ENCODE measurements around the gene MSL1. TPM values are rescaled to one million over a fixed set of nuclear protein-coding genes. Genes with fewer than 3 reads are reported as not detected.
A peak's percentile ranks its signal among the peaks of the same experiment; 100 is the strongest.

MSL1 gene, protein sequence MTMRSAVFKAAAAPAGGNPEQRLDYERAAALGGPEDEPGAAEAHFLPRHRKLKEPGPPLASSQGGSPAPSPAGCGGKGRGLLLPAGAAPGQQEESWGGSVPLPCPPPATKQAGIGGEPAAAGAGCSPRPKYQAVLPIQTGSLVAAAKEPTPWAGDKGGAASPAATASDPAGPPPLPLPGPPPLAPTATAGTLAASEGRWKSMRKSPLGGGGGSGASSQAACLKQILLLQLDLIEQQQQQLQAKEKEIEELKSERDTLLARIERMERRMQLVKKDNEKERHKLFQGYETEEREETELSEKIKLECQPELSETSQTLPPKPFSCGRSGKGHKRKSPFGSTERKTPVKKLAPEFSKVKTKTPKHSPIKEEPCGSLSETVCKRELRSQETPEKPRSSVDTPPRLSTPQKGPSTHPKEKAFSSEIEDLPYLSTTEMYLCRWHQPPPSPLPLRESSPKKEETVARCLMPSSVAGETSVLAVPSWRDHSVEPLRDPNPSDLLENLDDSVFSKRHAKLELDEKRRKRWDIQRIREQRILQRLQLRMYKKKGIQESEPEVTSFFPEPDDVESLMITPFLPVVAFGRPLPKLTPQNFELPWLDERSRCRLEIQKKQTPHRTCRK
- total RNA-seq: 27.1 and 32.5 TPM in 2 replicates

DNA sequence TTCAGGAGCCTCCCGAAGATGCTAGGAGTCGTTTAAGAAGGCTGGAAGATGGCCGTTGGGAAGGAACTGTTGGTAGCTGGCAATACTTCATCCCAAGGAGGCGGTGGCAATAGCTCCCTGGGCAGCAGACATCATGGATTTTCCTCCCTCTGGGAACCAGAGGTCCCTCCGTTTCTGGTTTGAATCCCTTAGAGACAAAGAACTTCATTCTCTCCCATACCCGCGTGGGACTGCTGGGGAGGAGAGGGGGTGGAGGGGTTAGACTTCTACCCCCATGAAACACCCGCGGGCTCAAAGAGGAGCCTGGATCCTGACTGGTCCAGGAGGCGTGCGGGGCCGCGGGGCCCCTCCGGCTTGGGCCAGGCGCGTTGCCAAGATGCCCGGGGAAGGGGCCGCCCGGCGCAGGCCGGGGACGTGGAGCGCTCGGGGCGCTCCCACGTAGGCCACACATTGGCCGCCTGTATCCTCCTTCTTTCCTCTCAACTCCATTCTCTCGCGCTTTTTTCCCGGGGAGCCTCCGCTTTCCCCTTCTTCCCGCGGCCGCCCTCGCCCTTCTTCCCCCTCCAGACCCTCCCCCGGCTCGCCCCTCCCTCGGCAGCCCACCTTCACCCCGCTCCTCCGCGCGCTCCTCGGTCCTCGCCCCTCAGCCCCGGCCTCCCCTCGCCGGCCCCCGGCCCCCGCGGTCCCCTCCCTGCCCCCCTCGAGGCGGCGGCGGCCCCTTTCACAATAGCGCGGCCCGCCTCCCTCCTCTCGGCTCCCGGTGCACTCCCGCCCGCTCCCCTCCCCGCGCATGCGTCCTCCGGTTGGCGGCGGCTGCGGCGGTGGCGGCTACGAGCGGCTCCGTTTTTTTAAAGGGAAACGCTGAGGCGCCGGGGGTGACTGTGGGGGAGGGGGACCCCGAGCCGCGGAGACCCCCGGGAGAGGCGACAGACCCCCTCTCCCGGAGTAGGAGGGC, at the start of gene MSL1:
Gene MSL1 (plus strand): TSS at position 791 of the 955 bp plus-strand sequence. CDS start 642 bp downstream, outside the sequence.
- no peak for FAIRE-seq
- Histone ChIP-seq H3K4me3 (ENCODE audit: low read depth, low read length) (peak within 1 kb of the TSS; percentile 84), H3K36me3 (ENCODE audit: control insufficient read depth, insufficient read depth, low read length) (peaks cover 6% of the 10 kb centered on the region), H3K27me3 (ENCODE audit: control insufficient read depth, insufficient read depth, low read length) (no peaks in the 10 kb centered on the region)
- TF ChIP-seq, protein P1, sequence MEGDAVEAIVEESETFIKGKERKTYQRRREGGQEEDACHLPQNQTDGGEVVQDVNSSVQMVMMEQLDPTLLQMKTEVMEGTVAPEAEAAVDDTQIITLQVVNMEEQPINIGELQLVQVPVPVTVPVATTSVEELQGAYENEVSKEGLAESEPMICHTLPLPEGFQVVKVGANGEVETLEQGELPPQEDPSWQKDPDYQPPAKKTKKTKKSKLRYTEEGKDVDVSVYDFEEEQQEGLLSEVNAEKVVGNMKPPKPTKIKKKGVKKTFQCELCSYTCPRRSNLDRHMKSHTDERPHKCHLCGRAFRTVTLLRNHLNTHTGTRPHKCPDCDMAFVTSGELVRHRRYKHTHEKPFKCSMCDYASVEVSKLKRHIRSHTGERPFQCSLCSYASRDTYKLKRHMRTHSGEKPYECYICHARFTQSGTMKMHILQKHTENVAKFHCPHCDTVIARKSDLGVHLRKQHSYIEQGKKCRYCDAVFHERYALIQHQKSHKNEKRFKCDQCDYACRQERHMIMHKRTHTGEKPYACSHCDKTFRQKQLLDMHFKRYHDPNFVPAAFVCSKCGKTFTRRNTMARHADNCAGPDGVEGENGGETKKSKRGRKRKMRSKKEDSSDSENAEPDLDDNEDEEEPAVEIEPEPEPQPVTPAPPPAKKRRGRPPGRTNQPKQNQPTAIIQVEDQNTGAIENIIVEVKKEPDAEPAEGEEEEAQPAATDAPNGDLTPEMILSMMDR (IDR thresholded peaks at IDR 0.05; ENCODE audit: insufficient read depth, low read length, severe bottlenecking): no peak
- no peak for DNase-seq (ENCODE audit: low read depth)

DNA sequence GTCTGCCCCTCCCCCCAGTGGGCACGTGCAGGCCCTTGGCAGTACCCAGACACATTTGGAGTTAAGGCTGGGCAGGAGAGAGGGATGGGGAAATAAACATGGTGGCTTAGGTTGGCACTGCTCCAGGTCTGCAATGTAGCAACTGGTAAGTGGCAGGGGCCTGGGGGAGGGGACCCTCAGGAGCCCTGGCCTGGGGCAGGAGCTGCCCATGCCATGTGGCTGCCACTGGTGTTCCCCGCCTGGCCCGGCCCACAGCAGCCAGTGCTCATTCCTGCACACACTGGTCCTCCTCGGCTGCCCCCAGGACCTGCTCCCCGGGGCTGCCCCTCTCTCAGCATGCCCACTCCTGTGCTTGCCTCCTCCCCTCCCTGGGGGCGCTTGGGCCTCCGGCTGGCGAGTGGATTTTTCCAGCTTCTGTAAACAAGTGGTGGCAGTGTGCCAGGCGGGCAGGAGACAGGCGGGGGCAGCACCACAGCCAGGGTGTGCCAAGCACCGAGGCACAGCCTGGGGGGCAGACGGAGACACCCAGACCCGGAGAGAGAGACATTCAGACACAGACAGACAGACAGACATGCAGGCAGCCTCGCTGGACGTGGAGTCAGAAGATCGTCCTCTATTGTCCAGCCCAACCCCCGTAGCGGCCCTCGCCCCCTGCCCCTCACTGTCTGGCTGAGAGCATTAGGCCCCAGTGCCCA, 49.6 kb upstream of the MSL1 start:
- TF ChIP-seq, protein P1 (IDR thresholded peaks at IDR 0.05; ENCODE audit: insufficient read depth, low read length, severe bottlenecking): no peak
- Histone ChIP-seq H3K36me3 (ENCODE audit: control insufficient read depth, insufficient read depth, low read length) (no peaks in the 10 kb centered on the region), H3K27me3 (ENCODE audit: control insufficient read depth, insufficient read depth, low read length) (peaks cover 2% of the 10 kb centered on the region), H3K4me3 (ENCODE audit: low read depth, low read length) (no peak overlapping the region)
- DNase-seq (ENCODE audit: low read depth) (no peak), FAIRE-seq (no peak)

DNA sequence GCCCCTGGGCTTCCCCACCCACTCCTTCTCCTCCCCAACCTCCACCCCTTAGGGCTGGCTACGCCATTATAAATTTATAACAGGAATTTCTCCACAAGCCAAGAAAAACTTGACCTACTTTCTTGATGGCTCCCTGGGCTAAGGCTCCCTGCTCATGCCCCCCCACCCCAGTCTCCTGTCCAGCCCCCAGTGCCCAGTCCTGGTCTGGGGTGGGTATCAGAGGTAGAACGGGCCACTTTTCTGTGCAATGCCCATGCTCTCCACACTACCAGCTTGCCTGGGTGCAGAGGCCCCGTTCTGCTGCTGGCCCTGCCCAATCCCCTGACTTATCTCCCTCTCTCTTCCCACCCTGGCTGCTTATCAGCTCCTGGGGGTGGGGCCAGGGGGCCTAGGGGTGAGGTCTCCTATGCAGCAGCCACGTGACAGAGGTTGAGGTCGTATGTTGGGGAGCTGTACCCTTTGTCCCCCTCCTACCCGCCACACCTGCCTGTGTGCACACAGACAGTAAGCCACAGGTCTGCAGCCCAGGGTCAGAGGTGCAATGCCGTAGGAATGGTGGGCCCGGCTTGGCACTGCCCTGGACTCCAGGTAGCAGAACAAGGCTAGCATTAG, 48.9 kb upstream of the MSL1 start:
- Histone ChIP-seq H3K36me3 (ENCODE audit: control insufficient read depth, insufficient read depth, low read length) (no peaks in the 10 kb centered on the region), H3K27me3 (ENCODE audit: control insufficient read depth, insufficient read depth, low read length) (peaks cover 2% of the 10 kb centered on the region), H3K4me3 (ENCODE audit: low read depth, low read length) (no peak overlapping the region)
- FAIRE-seq (no peak), DNase-seq (ENCODE audit: low read depth) (no peak)
- TF ChIP-seq, protein P1 (IDR thresholded peaks at IDR 0.05; ENCODE audit: insufficient read depth, low read length, severe bottlenecking): no peak

DNA sequence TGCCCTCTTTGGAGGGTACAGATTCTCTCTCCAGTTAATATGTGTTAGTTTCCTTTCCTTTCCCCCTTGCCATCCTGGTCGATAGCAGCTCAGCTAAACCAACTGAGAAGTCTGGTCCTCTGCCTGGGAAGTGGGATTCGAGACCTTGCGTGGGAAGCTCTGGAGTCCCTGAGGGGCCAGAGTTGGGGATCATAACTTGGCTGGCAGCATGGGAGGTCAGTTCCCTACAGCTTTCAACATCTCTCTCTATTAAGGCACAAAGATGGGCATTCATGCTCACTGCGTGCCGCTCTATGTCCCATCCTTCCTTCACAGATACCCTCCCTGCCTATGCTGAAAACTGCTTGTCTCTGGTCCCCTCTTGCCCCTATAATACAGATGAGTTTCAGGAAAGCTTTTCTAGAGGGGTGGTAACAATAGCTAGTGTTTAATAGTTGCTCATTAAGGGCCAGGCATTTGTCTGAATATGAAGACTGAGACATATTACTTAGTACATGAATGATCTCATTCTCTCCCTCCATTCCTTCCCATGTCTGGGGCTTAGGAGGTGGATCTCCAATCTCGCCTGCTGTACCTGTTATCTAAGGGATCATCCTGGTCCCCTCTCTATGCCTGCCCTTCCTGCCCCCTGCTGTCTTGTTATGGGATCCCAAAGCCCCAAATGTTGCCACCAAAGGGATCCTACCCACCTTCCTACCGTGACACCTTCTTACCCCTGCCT, 48.2 kb upstream of the MSL1 start:
- Histone ChIP-seq H3K4me3 (ENCODE audit: low read depth, low read length) (no peak overlapping the region), H3K36me3 (ENCODE audit: control insufficient read depth, insufficient read depth, low read length) (no peaks in the 10 kb centered on the region), H3K27me3 (ENCODE audit: control insufficient read depth, insufficient read depth, low read length) (peaks cover 2% of the 10 kb centered on the region)
- TF ChIP-seq, protein P1 (IDR thresholded peaks at IDR 0.05; ENCODE audit: insufficient read depth, low read length, severe bottlenecking): no peak
- DNase-seq (ENCODE audit: low read depth) (no peak), FAIRE-seq (no peak)

Measured in bronchial epithelial cell (primary cell).